T1000 (cell line): ENCODE results near the gene AIDA.
"Not testable (repeated sequence)": the region's sequence is repeated elsewhere in the genome, so short reads cannot be mapped to it uniquely, and the experiment has no call there.

Experiments used
- DNase-seq: peaks from one replicate; lab custom pipeline; 2025; ENCODE audit warnings: mixed read lengths; lab: John Stamatoyannopoulos, UW

AIDA gene, protein sequence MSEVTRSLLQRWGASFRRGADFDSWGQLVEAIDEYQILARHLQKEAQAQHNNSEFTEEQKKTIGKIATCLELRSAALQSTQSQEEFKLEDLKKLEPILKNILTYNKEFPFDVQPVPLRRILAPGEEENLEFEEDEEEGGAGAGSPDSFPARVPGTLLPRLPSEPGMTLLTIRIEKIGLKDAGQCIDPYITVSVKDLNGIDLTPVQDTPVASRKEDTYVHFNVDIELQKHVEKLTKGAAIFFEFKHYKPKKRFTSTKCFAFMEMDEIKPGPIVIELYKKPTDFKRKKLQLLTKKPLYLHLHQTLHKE

GRCh38 chr1:222712253-222713090 is at the start of gene AIDA, which contains the start of gene BROX:
Gene AIDA (minus strand): TSS chr1:222712491. CDS start chr1:222712317, 174 bp downstream.
Gene BROX (plus strand): TSS chr1:222712564. CDS start chr1:222715700, 3,136 bp downstream.
- DNase-seq = peak; percentile 88

- DNase-seq = no peak
Measured at GRCh38 chr1:222761083-222761482, 48.8 kb upstream of the AIDA start.

DNA sequence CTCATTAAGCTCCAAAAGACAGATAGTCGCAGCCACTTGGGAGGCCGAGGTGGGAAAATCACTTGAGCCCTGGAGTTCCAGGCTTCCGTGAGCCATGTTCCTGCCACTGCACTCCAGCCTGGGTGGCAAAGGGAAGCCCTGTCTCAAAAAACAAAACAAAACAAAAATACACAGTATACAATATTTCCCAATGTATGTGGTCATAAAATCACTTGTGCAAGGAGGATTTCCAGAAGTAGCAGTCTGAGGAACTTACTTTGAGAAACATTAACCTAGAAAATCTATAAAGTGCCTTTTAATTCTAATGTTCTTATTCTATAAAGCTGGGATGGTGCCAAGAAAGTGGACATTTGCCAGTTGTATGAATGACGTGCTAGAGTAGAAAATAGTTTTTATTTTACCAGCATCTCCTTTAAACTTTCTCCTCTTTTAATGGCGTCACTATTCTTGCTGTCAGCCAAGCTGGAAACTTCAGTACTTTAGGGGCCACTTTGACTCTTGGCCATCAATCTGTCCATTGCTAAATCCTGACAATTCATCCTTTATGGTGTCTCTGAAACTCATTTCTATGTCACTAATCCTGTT is 47.3 kb upstream of the AIDA start:
- DNase-seq = no peak

DNA sequence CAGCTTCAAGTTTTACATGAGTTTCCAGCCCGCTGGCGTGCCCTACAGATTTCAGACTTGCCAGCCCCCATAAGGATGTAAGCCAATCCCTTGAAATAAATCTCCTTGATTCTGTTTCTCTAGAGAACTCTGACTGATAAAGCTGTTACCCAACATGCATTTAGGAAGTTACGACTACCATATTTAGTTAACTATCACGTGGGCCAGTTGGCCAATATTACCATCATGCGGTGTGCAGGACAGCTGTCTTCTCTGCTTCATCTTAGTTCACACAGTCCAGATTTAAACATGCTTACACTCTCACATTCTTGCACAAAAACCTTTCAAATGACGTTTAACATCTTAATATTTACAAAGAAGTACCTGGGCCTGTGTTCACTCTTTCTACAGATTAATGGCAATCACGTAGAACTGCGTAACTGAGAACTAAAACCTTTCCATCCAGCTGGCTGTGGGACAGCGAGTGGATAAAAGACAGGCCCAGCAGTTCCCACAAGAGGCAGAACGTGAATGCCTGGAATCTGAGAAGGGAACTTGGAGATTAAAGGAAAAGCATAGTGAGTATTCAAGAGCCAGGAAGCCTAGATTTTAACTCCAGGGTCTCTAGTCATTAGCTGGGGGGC is 45.5 kb upstream of the AIDA start:
- DNase-seq = no peak

DNA sequence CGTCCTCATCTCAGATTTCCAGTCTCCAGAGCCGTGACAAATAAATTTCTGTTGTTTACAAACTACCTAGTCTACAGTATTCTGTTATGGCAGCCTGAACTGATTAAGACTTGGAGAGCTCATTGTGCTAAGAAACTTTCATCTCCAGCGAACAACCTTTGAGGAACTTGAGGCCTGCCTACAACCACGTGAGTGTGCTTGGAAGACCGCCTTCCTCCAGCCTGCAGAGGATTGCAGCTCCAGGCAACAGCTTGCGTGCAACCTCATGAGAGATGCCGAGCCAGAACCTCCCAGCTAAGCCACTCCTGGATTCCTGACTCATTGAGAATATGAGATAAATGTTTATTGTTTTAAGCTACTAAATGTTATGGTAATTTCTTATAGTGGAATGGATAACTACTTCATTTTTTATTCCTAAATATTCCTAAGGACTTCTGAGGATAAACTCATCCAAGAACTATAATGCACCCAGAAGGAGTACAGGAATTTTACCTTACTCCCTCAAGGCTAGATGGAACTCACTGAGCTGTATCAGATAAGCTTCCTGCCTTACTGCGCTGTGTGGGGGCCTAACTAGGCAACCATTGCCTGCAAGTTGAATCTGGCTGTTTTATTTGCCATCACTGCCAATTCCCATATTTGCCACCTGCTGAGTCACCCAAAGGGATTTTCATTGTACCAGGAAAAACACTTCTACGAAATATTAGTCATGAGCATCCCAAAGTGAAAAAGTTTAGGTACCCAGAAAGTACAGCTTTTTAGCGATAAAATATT is 42.3 kb upstream of the AIDA start:
- peak; percentile 85 for DNase-seq

DNA sequence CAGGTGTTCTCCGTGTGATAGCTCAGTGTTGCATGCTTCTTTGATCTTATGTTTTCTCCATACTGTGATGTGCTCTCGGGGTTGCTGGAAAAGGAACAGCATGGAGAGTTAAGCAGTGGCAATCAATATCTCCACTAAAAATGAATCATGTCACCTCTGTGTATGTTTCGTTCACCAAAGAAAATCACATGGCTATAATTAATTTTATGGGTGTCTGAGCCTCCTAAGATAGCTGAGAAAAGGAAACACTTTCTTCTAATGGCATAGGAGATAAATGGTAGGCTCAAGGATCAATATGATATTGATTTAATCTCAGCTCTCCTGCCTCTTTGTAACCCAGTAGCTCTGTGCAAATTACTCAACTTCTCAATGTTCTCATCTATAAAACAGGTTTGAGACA is 39.0 kb upstream of the AIDA start:
- no peak for DNase-seq

DNA sequence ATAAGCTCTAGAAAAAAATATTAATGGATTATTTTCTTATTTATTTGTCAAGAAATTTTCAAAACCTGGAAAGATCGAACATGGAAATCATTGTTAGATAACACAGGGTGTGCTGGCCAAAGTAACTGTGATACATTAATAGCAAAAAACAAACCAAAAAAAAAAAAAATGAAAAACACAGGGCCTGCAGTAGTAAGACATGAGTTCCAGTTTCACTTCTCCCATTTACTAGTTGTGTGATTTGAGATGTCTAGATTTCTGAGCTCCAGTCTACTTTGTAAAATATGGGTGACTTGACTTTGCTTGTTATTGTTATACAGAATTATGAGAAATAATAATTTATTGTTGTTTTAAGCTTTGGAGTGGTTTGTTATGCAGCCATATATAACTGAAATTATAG is 38.4 kb upstream of the AIDA start:
- DNase-seq = no peak

GRCh38 chr1:222749927-222750326 is 37.6 kb upstream of the AIDA start:
- no peak for DNase-seq

DNA sequence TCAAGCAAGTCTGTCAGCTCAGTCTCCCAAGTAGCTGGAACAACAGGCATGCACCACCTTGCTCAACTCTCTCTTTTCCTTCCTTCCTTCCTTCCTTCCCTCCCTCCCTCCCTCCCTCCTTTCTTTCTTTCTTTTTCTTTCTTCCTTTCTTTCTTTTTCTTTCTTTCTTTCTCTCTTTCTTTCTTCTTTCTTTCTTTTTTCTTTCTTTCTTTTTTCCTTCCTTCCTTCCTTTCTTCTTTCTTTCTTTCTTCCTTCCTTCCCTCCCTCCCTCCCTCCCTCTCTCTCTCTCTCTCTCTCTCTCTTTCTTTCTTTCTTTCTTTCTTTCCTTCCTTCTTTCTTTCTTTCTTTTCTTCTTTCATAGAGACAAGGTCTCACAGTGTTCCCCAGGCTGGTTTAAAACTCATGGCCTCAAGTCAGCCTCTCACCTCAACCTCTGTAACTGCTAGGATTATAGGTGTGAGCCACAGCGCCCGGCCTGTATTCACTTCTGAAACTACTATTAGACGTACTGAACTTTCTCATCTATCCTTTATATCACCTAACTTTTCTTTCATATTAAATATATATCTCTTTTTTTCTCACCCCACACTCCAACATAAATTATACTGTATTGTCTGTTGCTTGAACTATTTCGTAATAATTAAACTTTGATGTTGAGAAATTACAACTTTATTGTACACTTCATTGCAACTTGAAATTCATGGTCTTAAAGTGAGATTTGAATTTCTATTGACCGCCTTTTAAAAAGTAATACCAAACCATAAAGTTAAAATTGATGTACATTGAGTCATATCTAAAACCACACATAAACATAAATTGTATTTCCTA is 29.6 kb upstream of the AIDA start:
- not testable (repeated sequence) for DNase-seq

- DNase-seq = no peak
Measured at GRCh38 chr1:222739929-222740328, 27.6 kb upstream of the AIDA start.

DNA sequence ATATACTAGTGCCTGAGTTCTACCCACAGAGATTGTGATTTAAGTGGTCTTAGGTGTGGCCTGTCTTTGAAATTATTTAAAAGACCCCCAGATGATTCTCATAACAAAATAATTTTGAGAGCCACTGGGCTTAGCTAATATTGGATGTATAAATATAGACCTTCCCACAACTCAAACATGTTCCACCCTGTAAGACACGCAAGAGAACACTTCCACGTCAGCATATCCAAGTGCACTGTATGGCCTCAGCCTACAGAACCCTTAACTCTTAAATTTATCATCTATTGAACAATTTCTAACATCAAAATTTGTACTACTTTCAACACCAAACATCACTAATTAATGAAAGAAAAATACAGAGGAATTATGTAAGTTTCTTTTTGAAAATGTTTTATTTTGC is 27.2 kb upstream of the AIDA start:
- no peak for DNase-seq

- DNase-seq = no peak
Measured at GRCh38 chr1:222736972-222737371, 24.7 kb upstream of the AIDA start, which contains the start of gene FAM177B. Gene FAM177B (plus strand): TSS chr1:222737202. CDS start chr1:222746546, 9,344 bp downstream.

DNA sequence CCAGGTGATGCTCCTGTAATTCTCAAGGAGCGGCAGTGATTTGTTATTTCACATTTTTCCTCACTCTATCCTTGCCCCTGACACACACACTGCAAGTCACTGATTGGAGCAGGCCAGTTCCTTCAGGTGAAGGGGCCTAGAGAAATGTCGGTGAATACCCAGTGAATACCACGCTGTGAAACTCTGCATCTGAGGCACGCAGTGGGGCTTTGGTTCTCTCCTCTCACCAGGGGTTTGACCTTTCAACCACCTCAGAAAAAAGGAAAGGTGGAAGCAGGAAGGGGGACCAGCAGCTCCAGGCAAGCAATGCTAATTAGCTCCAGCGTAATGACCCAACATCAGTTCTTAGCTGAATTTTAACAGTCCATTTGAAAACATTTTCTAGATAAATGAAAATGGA is 24.2 kb upstream of the AIDA start:
- no peak for DNase-seq

- no peak for DNase-seq
Measured at GRCh38 chr1:222734740-222735139, 22.4 kb upstream of the AIDA start.

GRCh38 chr1:222732216-222733159 is 20.2 kb upstream of the AIDA start:
- no peak for DNase-seq

- no peak for DNase-seq
Measured at GRCh38 chr1:222730866-222731265, 18.6 kb upstream of the AIDA start.

GRCh38 chr1:222728746-222729145 is 16.5 kb upstream of the AIDA start:
- no peak for DNase-seq

- DNase-seq = no peak
Measured at GRCh38 chr1:222716393-222716792, 4.1 kb upstream of the AIDA start.
